HG03442 (cell line): ENCODE measurements around the gene COQ10B.
A peak's percentile ranks its signal among the peaks of the same experiment; 100 is the strongest.
"Not testable (repeated sequence)": the region's sequence is repeated elsewhere in the genome, so short reads cannot be mapped to it uniquely, and the experiment has no call there.

Experiments
- ATAC-seq: cut with Tn5 transposase; IDR thresholded peaks from one replicate; pipeline ENCODE4 v1.9.1; 2021; ENCODE audit warnings: mild to moderate bottlenecking, moderate library complexity; ENCODE audit not compliant: unreplicated experiment

Gene COQ10B

GRCh38 chr2:197453123-197453913, at the start of gene COQ10B:
COQ10B (plus strand) TSS chr2:197453552; CDS start chr2:197453561, 9 bp downstream.
- peak; percentile 91 for ATAC-seq

- ATAC-seq = no peak
Measured at GRCh38 chr2:197405582-197405981, 47.8 kb upstream of the COQ10B start.

- ATAC-seq = no peak
Measured at GRCh38 chr2:197414039-197414438, 39.3 kb upstream of the COQ10B start.

GRCh38 chr2:197414515-197414914, 38.8 kb upstream of the COQ10B start:
- ATAC-seq = no peak

GRCh38 chr2:197416268-197416667, 37.1 kb upstream of the COQ10B start:
- no peak for ATAC-seq

GRCh38 chr2:197419438-197419837, 33.9 kb upstream of the COQ10B start:
- no peak for ATAC-seq

- no peak for ATAC-seq
Measured at GRCh38 chr2:197423307-197423706, 30.0 kb upstream of the COQ10B start.

- ATAC-seq = no peak
Measured at GRCh38 chr2:197425550-197425949, 27.8 kb upstream of the COQ10B start.

- ATAC-seq = no peak
Measured at GRCh38 chr2:197426723-197427603, 26.4 kb upstream of the COQ10B start.

- no peak for ATAC-seq
Measured at GRCh38 chr2:197427986-197428385, 25.4 kb upstream of the COQ10B start.

GRCh38 chr2:197431858-197432257, 21.5 kb upstream of the COQ10B start:
- ATAC-seq = no peak

GRCh38 chr2:197432527-197432926, 20.8 kb upstream of the COQ10B start:
- not testable (repeated sequence) for ATAC-seq

GRCh38 chr2:197433780-197434438, 19.4 kb upstream of the COQ10B start:
- ATAC-seq = no peak

- peak; percentile 89 for ATAC-seq
Measured at GRCh38 chr2:197434541-197435513, 18.5 kb upstream of the COQ10B start, which contains the start of gene SF3B1. SF3B1 (minus strand) TSS chr2:197435028; CDS start chr2:197434999, 29 bp downstream.

- no peak for ATAC-seq
Measured at GRCh38 chr2:197435598-197436420, 17.5 kb upstream of the COQ10B start.

GRCh38 chr2:197437380-197437779, 16.0 kb upstream of the COQ10B start:
- ATAC-seq = no peak

GRCh38 chr2:197442857-197443256, 10.5 kb upstream of the COQ10B start:
- no peak for ATAC-seq

GRCh38 chr2:197445746-197446145, 7.6 kb upstream of the COQ10B start:
- no peak for ATAC-seq

- no peak for ATAC-seq
Measured at GRCh38 chr2:197446844-197447243, 6.5 kb upstream of the COQ10B start.
